Measurements from ENCODE around the gene CPT2.

CPT2 gene

DNA sequence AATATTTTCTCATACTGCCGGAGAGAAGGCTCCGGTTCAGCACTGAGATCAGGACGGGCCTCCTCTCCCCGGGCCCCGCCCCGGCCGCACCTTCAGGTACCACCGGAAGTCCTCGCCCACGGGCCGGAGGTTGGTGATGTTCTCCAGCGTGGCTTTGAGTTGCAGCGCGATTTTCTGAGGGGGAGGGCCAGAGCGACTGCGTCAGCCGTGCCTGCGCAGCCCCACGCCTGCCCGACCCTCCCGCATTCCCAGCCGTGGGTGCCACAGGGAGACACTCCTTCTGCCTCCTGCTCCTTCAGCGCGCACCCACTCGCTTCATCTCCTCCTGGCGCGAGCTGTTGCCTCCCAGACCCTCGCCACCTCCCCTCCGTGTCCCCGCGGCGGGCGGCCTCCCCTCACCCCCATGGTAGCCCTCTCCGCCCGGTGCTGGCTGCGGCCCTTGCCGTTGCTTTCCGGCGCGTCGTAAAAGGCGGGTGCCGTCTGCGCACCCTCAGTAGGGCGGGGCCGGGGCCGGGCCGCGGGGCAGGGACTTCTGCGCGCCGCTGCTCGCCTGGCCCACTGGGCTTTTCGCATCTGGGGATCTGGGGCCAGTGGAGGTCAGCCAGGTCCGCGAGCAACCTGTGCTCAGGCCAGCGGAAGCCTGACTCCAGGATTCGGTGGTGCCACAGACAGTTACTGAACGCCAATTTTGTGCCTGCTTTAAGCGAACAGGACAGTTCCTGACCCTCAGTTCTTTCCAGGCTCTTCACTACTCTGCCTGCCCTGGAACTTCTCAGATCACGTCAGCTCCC lies 23.7 kb downstream of the CPT2 start, which contains the start of gene CZIB:
CZIB (minus strand) TSS at position 464 of the 791 bp plus-strand sequence; CDS start at position 405, 59 bp downstream.
- DNase-seq: peak; percentile 78 to 89 (median 86)

DNA sequence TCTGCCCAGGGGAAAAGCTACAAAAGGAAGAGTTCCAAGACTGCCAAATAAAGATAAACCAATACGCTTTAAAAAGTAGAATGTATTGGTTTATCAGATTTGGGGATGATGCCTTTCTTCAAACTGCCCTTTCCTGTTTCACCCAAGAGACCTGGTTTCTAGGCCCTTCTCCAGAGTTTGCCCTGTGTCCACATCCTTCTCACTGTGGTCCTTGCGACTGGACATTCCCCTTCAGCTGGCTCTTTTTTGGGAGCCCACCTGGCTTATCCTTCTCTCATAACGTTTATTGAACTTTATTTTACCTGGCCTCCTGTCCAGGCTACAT lies 24.3 kb downstream of the CPT2 start:
- no peak for DNase-seq

DNA sequence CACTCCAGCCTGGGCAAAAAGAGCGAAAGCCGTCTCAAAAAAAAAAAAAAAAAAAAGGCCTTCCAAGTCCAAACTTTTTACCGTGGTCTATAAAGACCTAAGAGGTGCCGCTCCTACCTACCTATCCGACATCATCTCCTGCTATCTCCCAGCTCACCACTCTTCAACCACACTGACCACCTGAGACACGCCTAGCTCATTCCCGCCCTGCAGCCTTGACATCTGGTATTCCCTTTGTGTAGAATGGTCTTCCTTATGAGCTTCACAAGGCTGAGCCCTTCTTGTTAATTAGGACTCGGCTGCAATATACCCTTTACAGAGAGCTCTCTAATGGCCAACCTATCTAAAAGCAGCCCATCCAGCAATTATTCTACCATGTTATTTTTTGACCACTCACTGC lies 41.0 kb downstream of the CPT2 start:
- no peak for DNase-seq

DNA sequence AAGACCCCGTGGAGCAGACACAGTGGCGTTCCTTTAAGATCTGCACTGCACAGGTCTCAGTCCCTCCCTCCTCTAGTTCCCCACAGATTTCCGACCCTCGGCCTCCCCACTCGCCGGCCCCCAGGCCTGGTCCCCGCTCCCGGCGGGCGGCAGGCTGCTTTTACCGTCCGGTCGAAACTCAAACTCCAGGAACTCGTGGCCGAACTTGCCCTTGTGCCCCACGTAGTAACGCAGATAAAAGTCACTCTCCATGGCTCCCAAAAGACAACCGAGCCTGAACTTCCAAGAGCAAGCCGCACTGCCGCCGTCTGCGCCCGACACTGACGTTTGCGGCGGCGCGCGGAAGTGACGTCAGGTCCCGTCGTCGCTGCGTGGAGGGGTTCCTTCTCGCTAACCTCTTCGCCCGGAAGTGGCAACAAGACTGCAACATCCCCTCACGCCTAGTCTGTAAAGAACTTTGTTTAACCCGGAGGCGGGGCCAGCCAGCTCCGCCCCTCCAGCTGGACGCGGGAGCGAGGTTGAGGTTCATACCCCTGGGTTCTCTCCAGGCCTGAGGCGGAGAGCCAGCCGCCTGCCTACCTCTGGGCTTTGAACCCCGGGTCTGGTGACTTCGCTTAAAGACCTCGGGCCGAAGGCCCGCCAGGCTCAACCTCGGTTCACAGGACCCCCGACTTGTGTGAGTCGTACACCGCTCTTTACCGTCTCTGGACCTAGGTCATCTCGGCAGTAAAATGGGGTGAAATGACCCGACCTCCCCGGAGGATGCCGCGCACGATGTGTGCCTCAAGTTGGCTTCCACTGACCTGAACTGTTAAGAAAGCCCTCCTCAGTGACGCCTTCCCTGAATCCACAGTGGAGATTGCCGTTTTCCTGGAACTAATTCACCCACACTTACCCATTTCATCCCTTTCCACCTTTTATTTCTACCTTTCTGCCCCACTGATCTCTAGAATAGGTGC lies 41.9 kb downstream of the CPT2 start, which contains the start of gene MAGOH:
MAGOH (minus strand) TSS at position 322 of the 959 bp plus-strand sequence; CDS start at position 252, 70 bp downstream.
- DNase-seq: peak; percentile 82 to 91 (median 87)

DNA sequence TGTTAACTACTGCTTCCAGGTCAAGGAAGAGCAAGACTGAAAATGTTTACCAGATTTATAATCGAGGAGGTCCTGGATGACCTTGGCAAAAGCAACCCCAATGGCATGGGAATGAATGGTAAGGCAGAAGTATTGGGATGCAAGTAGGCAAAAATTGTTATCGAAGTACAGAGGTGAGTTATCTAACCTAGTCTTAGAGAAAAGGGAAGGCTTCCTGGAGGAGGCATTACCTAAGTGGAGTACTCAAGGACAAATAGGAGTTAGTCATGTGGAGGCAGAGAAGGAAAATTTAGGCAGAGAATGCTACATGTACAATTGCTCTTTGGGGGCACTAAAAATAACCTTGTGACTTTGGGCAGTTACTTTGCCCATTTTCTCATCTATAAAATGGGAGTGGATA lies 45.2 kb downstream of the CPT2 start:
- no peak for DNase-seq

DNA sequence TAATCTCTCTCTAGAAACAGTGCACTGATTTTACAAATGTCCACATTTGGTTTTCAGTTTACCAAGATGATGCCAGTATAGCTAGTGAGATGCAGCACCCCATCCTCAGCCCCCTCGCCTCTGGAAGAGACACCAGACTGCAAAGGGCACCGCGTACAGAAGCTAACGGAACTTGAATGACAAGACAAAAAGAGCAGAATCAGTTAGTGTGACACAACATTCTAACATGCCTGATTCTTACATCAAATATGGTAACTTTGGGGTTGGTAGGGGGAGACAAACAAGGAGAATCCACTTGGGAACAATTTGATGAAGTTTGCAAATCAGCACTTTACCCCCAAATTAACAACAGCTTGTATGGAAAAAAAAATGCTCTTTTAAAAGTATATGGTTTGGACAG lies 45.8 kb downstream of the CPT2 start:
- DNase-seq: no peak

DNA sequence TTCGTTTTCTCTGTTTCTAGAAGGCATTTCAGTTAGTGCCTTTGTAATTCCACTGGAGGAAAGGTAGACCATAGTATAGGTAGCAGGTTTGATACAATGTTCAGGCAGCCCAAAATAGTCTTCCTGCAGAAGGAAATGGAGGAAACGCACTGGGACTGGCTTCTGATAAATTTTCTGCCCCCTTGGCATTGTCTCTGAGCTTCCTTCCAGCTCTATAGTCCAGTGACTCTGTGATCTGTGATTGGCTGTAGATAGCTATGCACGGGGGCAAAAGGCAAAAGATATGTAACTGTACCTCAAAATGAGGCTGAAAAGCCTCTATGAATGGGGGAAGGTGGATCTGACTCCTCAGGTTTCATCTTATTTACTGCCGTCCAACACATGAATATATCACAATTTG lies 47.5 kb downstream of the CPT2 start:
- no peak for DNase-seq

DNA sequence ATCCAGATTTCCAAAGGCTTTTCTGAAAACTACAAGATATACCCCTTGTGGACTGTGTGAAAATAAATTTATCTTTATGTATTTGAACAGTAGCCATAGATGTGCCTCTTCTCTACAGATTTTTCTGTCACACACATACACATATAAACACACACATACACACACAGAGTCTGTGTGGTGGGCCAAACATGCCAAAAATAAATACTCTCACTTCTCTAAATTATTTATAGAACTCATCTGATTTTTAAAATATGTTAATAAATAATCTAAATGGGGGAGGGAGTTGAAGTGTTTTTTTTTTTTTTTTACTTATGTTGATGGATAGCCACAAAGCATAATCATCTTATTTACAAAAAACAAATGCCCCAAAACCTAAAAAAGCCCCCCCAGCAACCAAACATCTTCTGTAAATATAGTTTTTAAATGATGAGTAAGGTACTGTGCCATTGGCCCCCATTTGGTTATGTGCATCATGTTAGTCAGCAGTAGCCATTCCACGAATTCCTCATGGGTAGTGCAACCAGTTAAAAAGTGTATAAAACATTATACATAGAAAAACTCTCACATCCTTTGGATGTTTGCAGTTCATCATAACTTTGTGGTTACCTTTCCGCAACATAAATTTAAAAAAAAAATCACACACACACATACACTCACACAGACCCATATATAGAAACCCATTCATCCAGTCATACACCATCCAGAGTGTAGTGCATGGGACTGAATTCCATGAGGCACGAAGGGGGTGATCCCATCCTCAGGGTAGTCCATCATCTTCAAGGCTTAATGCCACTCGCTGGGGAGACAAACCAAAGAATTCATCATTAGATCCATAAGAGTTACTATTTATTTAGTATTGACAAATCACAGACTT lies 49.9 kb downstream of the CPT2 start:
- DNase-seq: no peak

DNA sequence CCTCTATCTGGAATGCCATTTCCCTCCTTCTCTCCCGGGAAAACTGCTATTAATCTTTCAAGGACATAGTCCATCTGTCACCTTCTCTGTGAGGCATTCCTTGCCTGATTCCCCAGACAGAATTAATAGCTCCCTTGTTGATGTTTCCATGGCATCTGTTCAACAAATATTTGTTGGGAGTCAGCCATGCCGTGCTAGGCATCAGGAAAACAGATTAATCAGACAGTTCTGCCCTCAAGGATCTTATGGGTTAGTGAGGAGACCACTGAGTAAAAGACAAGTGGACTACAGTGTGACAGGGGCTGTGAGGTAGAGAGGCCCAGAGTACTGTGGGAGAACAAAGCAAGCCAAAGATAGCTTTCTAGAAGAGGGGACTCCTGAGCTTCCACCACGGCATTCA lies 53.1 kb downstream of the CPT2 start:
- DNase-seq: no peak

DNA sequence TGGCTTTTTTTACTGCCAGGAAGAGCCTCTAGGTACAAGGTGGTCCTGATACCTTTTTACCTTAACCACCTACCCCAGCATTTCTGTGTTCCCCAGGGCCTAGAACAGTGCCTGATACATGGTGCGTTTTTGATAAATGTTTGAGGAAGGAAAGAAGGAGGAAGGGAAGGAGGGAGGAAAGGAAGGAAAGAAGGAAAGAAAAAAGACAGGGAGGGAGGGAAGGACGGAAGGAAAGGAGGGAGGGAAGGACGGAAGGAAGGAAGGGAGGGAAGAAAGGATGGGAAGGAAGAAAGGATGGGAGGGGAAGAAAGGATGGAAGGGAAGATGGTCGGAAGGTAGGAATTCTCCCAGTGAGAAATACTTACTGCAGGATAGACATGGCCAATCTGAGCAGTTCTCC lies 53.7 kb downstream of the CPT2 start:
- no peak for DNase-seq

DNA sequence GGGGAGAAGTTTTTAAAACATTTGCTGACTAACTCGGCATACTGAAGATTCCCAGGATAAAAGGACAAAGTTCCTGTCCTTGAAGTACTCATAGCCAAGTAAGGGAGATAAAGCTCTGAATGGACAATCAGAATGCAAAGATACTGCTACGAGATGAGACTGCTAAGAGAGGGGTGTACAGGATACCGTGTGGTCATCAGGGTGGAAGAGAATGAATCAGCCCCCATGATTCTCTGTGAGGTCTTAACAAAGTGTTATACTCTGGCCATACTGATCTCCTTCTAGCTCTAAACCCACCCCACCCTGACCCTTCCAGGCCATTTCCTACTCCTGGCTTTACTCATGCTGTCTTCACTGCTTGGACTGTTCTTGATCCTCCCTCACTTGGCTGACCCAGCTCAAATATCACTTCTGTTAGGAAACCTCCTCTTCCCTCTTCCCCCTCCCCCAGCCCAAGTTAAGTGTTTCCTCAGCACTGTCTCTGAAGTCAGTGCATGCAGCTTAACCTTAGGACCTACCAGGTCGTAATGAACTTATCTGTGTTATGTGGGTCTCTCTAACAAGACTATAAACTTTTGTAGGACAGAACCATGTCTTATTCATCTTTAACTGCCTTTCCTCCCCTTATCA lies 57.5 kb downstream of the CPT2 start:
- DNase-seq: no peak

DNA sequence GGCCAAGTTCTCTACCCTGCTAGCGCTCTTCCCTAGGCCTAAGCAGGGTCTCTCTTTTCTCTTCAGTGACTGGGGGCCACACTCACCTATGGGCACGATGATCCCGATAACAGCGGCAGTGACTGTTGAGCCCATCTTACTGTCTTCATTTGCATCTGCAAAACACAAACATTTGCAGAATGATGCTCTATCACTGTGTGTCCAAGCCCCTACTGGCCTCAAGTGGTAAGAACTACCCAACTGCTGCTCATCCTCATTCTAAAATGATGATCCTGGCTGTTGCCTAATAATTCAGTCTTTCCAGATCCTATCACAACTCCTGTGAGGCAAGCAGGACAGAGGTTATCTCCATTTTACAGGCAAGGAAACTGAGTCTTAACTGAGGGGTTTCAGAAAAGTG lies 58.4 kb downstream of the CPT2 start:
- no peak for DNase-seq

DNA sequence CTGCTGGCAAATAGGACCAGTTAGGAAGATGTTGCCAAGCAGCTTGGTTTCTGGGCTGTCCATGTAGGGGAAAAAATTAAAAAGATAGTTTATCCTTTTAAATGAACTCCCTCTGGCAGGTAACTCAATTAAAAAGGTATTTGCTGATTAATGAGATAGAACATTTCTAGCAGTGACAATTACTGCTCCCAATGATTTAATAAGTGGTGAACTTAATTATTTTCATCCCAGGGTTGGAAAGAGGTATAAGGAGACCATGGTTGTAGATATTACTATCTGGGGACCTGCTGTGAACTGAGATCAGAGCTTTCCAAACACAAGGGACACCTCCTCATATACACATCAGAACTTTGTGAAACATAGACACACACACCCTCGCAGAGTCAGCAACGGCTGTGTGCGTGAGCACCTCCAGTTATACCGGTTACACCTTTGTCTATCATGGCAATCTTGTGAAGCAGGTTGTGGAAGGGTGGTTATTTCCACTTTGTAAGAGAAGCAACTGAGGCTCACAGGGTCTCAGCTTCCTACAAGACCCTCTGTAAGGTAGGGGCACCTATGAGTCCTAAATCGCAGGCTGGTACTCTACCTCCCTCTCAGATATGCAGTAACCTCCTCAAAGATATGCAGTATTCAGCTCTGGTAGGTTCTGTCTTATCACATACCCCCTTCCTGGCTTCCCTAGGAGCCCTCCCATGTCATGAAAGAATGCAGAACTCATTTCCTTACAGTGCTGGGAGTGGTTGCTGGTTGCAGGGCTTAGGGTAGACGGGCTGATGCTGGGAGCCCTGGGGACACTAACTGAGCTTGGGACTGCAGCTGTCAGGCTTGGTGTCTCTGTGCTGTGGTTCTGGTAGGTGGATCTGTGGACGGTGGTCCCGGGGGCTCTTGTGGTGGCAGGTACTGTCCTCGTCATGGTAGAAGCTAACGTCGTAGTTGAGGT lies 60.2 kb downstream of the CPT2 start:
- DNase-seq: no peak

DNA sequence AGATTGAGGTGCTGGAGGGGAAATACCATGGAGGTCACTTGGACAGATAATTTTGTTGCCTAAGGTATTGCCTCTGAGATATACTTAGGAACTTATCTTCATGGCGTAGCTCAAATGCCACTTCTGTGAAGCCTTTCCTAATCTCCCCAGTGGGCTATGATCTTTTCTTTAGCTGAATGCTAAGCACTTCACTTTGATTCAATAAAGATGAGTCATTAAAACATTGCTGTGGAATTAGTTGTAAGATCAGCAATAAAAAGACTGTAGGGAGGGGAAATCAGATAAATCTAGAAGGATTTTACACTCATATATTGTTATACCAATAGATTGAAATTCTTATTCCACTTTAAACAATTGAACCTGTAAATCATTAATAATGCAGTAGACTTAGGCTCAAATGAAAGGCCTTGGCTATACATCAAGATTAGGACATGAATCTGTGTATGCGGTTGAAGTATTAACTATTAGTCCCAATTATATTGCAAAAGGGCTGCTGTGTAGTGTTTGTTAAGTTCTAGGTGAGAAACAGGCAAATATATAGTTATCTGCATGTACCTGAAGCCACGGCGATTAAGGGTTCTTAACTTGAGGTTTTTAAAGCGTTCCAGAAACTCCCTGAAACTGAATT lies 60.9 kb downstream of the CPT2 start:
- no peak for DNase-seq

DNA sequence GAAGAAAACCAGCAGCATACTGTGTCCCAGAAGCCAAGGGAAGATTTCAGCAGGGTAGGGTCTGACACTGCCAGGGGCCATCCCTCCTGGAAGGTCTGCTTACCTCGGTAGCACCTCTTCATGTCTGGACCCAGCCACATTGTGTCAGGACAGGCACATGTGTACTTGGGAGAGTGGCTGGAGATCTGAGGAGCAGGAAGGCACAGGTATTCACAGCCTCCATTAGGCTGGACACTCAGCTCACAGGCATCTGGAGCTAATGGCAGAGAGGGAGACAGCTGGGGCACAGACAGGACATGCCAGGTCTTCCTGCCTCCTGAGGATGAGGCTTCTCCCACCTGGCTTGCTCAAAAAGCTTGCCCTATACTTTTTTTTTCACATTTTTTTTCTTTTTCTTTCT lies 61.6 kb downstream of the CPT2 start:
- DNase-seq: no peak

DNA sequence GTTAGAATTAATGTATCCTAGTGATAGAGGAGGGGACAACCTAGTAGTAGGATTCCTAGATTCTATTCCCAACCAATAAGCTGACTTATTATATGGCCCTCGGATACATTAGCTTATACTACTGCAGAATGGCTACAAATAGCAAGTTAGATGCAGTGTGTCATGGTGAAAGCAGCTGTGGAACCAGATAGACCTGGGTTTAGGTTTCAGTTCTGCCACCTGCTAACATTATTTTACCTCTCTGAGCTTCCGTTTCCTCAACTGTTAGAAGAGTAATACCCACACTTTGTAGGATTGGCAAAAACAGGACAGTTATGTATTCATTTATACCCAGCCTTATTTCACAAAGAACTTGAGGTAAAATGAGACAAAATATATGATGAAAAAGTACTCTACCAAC lies 63.3 kb downstream of the CPT2 start:
- no peak for DNase-seq

DNA sequence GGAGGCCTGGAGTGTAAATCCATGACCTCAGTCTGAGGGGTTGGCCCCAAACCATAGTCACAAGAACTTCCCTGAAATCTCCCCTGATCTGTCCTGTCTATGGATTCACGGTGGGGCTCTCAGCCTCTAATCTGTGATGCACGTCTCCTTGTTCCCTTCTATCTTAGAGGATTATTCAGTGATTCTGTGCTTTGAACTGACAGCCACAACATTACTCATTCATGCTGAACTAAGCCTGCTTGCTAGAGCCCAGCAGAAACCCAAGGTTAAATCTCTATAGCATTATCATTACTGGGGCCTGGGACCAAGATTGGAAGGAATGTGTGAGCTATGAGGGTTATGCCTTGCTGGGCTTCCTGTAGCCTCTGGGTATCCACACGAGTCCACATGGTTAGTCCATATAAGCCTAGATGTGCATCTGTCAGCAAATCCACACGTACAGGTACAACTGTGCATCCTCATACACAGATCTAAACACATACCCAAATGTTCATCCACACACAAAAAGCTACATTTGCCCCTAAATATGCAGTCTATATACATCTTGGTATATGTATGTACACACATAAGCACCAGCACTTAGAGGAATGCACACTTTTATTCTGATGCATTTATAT lies 64.1 kb downstream of the CPT2 start:
- DNase-seq: no peak

DNA sequence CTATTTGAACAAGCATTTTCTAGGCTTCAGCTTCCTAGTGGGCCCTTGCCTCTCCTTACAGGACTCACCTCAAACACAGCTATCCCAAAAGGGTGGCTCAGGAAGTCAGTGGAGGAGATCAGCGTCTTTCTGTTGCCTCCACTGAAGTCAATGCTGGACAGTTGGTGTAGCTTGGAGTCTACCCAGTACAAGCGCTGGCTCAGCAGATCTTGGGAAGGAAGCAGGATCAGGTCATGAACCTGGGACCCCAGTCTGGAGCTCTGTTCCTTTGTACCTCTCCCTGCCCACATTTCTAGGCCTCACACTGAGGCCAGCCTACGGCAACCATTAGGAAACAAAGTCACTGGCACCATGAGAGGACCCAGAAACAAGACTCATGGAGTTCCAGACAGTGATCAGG lies 65.4 kb downstream of the CPT2 start:
- DNase-seq: no peak

All from activated naive CD4-positive, alpha-beta T cell (primary cell).